A673 (cell line): ENCODE data around the gene POLR1E. TPM values are rescaled to one million over a fixed set of nuclear protein-coding genes. Genes with fewer than 3 reads are reported as not detected.
"Not testable (repeated sequence)": the region's sequence is repeated elsewhere in the genome, so short reads cannot be mapped to it uniquely, and the experiment has no call there.

Experiments
- BruUV-seq: library from RNA; stranded (reverse); fragments of 400-500 nt; replicated peaks from 2 replicates; lab custom pipeline; 2021; lab: Mats Ljungman, UMichigan
- CTCF ChIA-PET: fragments of 300-600 bp; sonication (Branson Sonifier 250); formaldehyde crosslinking; loops from one replicate; lab custom pipeline; 2022; ENCODE audit warnings: antibody characterized with exemption; lab: Charles Lee
- POLR2A ChIA-PET: fragments of 300-600 bp; sonication (Branson Sonifier 250); formaldehyde crosslinking; loops from one replicate; lab custom pipeline; 2022; ENCODE audit warnings: antibody characterized with exemption; ENCODE audit not compliant: low non-redundant PET; lab: Charles Lee
- DNase-seq: peaks from one replicate; pipeline ENCODE4 v3.0.0-alpha.2; 2015; ENCODE audit warnings: low spot score
- H3K27ac ChIP-seq: fragments of 200-600 bp; sonication (generic); 2 replicates; pipeline ENCODE4 v1.5.1; 2016; ENCODE audit warnings: mixed run types, low read depth, mild to moderate bottlenecking, mixed read lengths, antibody characterized with exemption, low read length; ENCODE audit not compliant: poor library complexity, severe bottlenecking
- H3K27me3 ChIP-seq: fragments of 200-600 bp; sonication (generic); replicated peaks from 2 replicates; pipeline ENCODE4 v1.6.1; 2017; ENCODE audit warnings: mixed run types, low read depth, mild to moderate bottlenecking, mixed read lengths, antibody characterized with exemption, low read length; ENCODE audit not compliant: insufficient read depth, poor library complexity
- H3K36me3 ChIP-seq: fragments of 200-600 bp; sonication (generic); 2 replicates; pipeline ENCODE4 v1.6.1; 2016; ENCODE audit warnings: mixed run types, mild to moderate bottlenecking, mixed read lengths, antibody characterized with exemption, low read length; ENCODE audit not compliant: insufficient read depth, poor library complexity, severe bottlenecking
- H3K4me1 ChIP-seq: fragments of 200-600 bp; sonication (generic); 2 replicates; pipeline ENCODE4 v1.6.1; 2017; ENCODE audit warnings: mixed run types, mild to moderate bottlenecking, mixed read lengths, antibody characterized with exemption, low read length; ENCODE audit not compliant: insufficient read depth, poor library complexity, severe bottlenecking
- H3K4me3 ChIP-seq: fragments of 200-600 bp; sonication (generic); 2 replicates; pipeline ENCODE4 v1.5.1; 2016; ENCODE audit warnings: low read depth, mixed run types, mild to moderate bottlenecking, mixed read lengths, low read length; ENCODE audit not compliant: poor library complexity, severe bottlenecking
- H3K9me3 ChIP-seq: fragments of 200-600 bp; sonication (generic); 2 replicates; pipeline ENCODE4 v1.6.1; 2016; ENCODE audit warnings: mixed run types, low read depth, mild to moderate bottlenecking, mixed read lengths, antibody characterized with exemption, low read length; ENCODE audit not compliant: poor library complexity, severe bottlenecking
- CTCF ChIP-seq: fragments of 300-800, 200-600 bp; sonication (generic); conservative IDR thresholded peaks from 2 replicates; pipeline ENCODE4 v1.5.1; 2017; ENCODE audit warnings: low read depth, mild to moderate bottlenecking, antibody characterized with exemption, low read length, moderate library complexity, mixed read lengths
- EZH2 ChIP-seq: fragments of 200-600 bp; sonication (generic); IDR thresholded peaks from 2 replicates; pipeline ENCODE4 v1.6.1; 2017; ENCODE audit warnings: borderline replicate concordance, low read depth, mild to moderate bottlenecking, mixed read lengths, antibody characterized with exemption, low read length; ENCODE audit not compliant: poor library complexity, severe bottlenecking
- intact Hi-C: fragments of 100-400 bp; cut with micrococcal nuclease; formaldehyde crosslinking; loops from one replicate; pipeline ENCODE4 v1.10.0; 2022; ENCODE audit not compliant: unreplicated experiment
- total RNA-seq: library from RNA; stranded (reverse); gene quantifications from 2 replicates; pipeline ENCODE4 v1.2.3, GENCODE V29; 2021

POLR1E gene
- total RNA-seq, 1 experiment from 2014 or later, result 68.8 TPM

- ChIA-PET CTCF (no interaction called here), POLR2A (no interaction called here)
- Histone ChIP-seq H3K4me3 (no peak overlapping the region), H3K4me1 (peaks cover 19% of the 10 kb centered on the region), H3K27ac (no peak overlapping the region), H3K27me3 (no peaks in the 10 kb centered on the region), H3K36me3 (peaks cover 6% of the 10 kb centered on the region), H3K9me3 (peaks cover 11% of the 10 kb centered on the region)
- no peak for DNase-seq
- BruUV-seq, result no TSS peak
- intact Hi-C loops, result no loop called here
- TF ChIP-seq EZH2 (no peak), CTCF (no peak)
Observed at GRCh38 chr9:37476930-37477329, 8.8 kb upstream of the POLR1E start.

GRCh38 chr9:37477443-37477842 lies 8.3 kb upstream of the POLR1E start:
- BruUV-seq, POLR2A ChIA-PET: not testable (repeated sequence)

GRCh38 chr9:37477987-37478619 lies 7.6 kb upstream of the POLR1E start:
- CTCF ChIA-PET, DNase-seq, H3K36me3 ChIP-seq, H3K27me3 ChIP-seq, H3K4me1 ChIP-seq, intact Hi-C loops, BruUV-seq, H3K27ac ChIP-seq, POLR2A ChIA-PET, H3K4me3 ChIP-seq: not testable (repeated sequence)
- peaks cover 11% of the 10 kb centered on the region for H3K9me3 ChIP-seq

More at GRCh38 chr9:37477443-37477842, 8.3 kb upstream of the POLR1E start:
- DNase-seq, H3K36me3 ChIP-seq, H3K27ac ChIP-seq, H3K4me3 ChIP-seq, intact Hi-C loops, CTCF ChIA-PET, H3K27me3 ChIP-seq: not testable (repeated sequence)
- H3K9me3 ChIP-seq, result peaks cover 11% of the 10 kb centered on the region
- peaks cover 14% of the 10 kb centered on the region for H3K4me1 ChIP-seq

GRCh38 chr9:37480759-37481158 lies 5.0 kb upstream of the POLR1E start:
- Histone ChIP-seq H3K27me3 (no peaks in the 10 kb centered on the region), H3K9me3 (no peaks in the 10 kb centered on the region), H3K27ac (no peak overlapping the region), H3K4me3 (no peak overlapping the region), H3K4me1 (peaks cover 13% of the 10 kb centered on the region), H3K36me3 (no peaks in the 10 kb centered on the region)
- intact Hi-C loops, result loop anchor here (5.0 to 10.0 kb wide), 5 partner anchors 47 to 924 kb away; no protein-coding TSS in a partner anchor
- TF ChIP-seq EZH2, result no peak
- TF ChIP-seq CTCF, result no peak
- CTCF ChIA-PET, result no interaction called here
- no TSS peak for BruUV-seq
- POLR2A ChIA-PET, result no interaction called here
- no peak for DNase-seq
